ENCODE results near the gene PLEKHO2.
A peak's percentile ranks its signal among the peaks of the same experiment; 100 is the strongest.

The PLEKHO2 gene

GRCh38 chr15:64841060-64841343 is 713 bp upstream of the PLEKHO2 start:
- Histone ChIP-seq H4K20me1 (ENCODE audit: control insufficient read depth, insufficient read depth, low read depth, low read length) (peaks cover 3% of the 10 kb centered on the region; the same call in 1 of the 2 replicates), H3K9me3 (ENCODE audit: control insufficient read depth, insufficient read depth, low read length) (no peaks in the 10 kb centered on the region), H3K9me2 (replicated peaks; ENCODE audit: control insufficient read depth, low read length) (no peaks in the 10 kb centered on the region), H3K4me1 (ENCODE audit: control insufficient read depth, low read length) (peaks cover 59% of the 10 kb centered on the region), H3K27me3 (ENCODE audit: control insufficient read depth, low read length) (no peaks in the 10 kb centered on the region), H3K27ac (ENCODE audit: low read depth, low read length) (peak overlapping the region; percentile 37), H3K36me3 (ENCODE audit: control insufficient read depth, low read length) (0 out of 2 replicates have a peak, but pooled peaks cover 3% of the 10 kb centered on the region), H3F3A (ENCODE audit: control insufficient read depth, insufficient read depth) (peaks cover 13% of the 10 kb centered on the region), H3K79me2 (ENCODE audit: control insufficient read depth, low read length) (peaks cover 42% of the 10 kb centered on the region), H3K4me2 (ENCODE audit: low read length) (peak overlapping the region; percentile 84), H3K4me3 (ENCODE audit: low read length) (peak overlapping the region; percentile 75)
- TF ChIP-seq CTCF (IDR thresholded peaks at IDR 0.05; ENCODE audit: low read depth, low read length, poor library complexity, severe bottlenecking), result no peak
- no peak for TF ChIP-seq EZH2phosphoT487 (IDR thresholded peaks at IDR 0.05; ENCODE audit: borderline replicate concordance, low read length)

GRCh38 chr15:64842096-64842939 is 603 bp downstream of the PLEKHO2 start:
- peak overlapping the region; percentile 84 for H3K4me3 ChIP-seq (ENCODE audit: low read length)
- no peaks in the 10 kb centered on the region for H3K27me3 ChIP-seq (ENCODE audit: control insufficient read depth, low read length)
- H3K4me2 ChIP-seq (ENCODE audit: low read length), result peak overlapping the region; percentile 87
- H3K9me3 ChIP-seq (ENCODE audit: control insufficient read depth, insufficient read depth, low read length), result no peaks in the 10 kb centered on the region
- peaks cover 64% of the 10 kb centered on the region for H3K4me1 ChIP-seq (ENCODE audit: control insufficient read depth, low read length)
- TF ChIP-seq EZH2phosphoT487 (IDR thresholded peaks at IDR 0.05; ENCODE audit: borderline replicate concordance, low read length) (no peak), CTCF (IDR thresholded peaks at IDR 0.05; ENCODE audit: low read depth, low read length, poor library complexity, severe bottlenecking) (no peak)
- peaks cover 55% of the 10 kb centered on the region for H3K79me2 ChIP-seq (ENCODE audit: control insufficient read depth, low read length)
- H3K9me2 ChIP-seq (replicated peaks; ENCODE audit: control insufficient read depth, low read length), result no peaks in the 10 kb centered on the region
- peaks cover 11% of the 10 kb centered on the region for H3K36me3 ChIP-seq (ENCODE audit: control insufficient read depth, low read length)
- H3K27ac ChIP-seq (ENCODE audit: low read depth, low read length), result peak overlapping the region; percentile 34
- peaks cover 10% of the 10 kb centered on the region; the same call in 1 of the 2 replicates for H4K20me1 ChIP-seq (ENCODE audit: control insufficient read depth, insufficient read depth, low read depth, low read length)
- peaks cover 14% of the 10 kb centered on the region for H3F3A ChIP-seq (ENCODE audit: control insufficient read depth, insufficient read depth)

- Histone ChIP-seq H3K4me1 (ENCODE audit: control insufficient read depth, low read length) (peaks cover 64% of the 10 kb centered on the region), H3K79me2 (ENCODE audit: control insufficient read depth, low read length) (peaks cover 63% of the 10 kb centered on the region), H4K20me1 (ENCODE audit: control insufficient read depth, insufficient read depth, low read depth, low read length) (peaks cover 10% of the 10 kb centered on the region; the same call in 1 of the 2 replicates), H3K27ac (ENCODE audit: low read depth, low read length) (peak overlapping the region; percentile 34), H3K27me3 (ENCODE audit: control insufficient read depth, low read length) (no peaks in the 10 kb centered on the region), H3K9me3 (ENCODE audit: control insufficient read depth, insufficient read depth, low read length) (no peaks in the 10 kb centered on the region), H3K36me3 (ENCODE audit: control insufficient read depth, low read length) (peaks cover 19% of the 10 kb centered on the region), H3F3A (ENCODE audit: control insufficient read depth, insufficient read depth) (peaks cover 16% of the 10 kb centered on the region), H3K4me3 (ENCODE audit: low read length) (peak overlapping the region; percentile 84), H3K9me2 (replicated peaks; ENCODE audit: control insufficient read depth, low read length) (no peaks in the 10 kb centered on the region), H3K4me2 (ENCODE audit: low read length) (peak overlapping the region; percentile 87)
- TF ChIP-seq CTCF (IDR thresholded peaks at IDR 0.05; ENCODE audit: low read depth, low read length, poor library complexity, severe bottlenecking) (no peak), EZH2phosphoT487 (IDR thresholded peaks at IDR 0.05; ENCODE audit: borderline replicate concordance, low read length) (no peak)
These were observed 1.4 kb downstream of the PLEKHO2 start for GRCh38 chr15:64842986-64843561.
